CD4-positive, alpha-beta T cell treated with Interleukin-10 for 1 hour (primary cell): Measurements from ENCODE around the gene CBY2.
"Not testable (repeated sequence)": the region's sequence is repeated elsewhere in the genome, so short reads cannot be mapped to it uniquely, and the experiment has no call there.

ENCODE experiments used
- DNase-seq: peaks from one replicate; pipeline ENCODE4 v3.0.0-alpha.2; 2020

CBY2 gene

GRCh38 chr13:45748941-45749759 is 47.0 kb downstream of the CBY2 start:
- no peak for DNase-seq

- DNase-seq = no peak
These were observed 48.4 kb downstream of the CBY2 start for GRCh38 chr13:45750566-45750965.

- DNase-seq = no peak
These were observed 49.8 kb downstream of the CBY2 start for GRCh38 chr13:45751885-45752284.

DNA sequence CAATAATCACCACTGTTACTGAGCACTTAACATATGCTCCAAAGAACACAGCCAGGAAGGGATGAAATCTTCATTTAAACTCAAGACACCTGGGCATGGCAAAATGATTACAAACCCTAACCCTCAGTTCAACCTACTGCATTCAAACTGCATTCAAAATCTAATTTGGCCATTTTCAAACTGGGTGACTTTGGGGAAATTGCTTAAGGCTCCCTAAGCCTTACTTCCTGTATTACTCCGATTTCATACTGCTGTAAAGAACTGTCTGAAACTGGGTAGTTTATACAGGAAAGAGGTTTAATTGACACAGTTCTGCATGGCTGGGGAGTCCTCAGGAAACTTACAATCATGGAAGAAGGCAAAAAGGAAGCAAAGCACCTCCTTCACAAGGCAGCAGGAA is 50.4 kb downstream of the CBY2 start:
- DNase-seq = no peak

DNA sequence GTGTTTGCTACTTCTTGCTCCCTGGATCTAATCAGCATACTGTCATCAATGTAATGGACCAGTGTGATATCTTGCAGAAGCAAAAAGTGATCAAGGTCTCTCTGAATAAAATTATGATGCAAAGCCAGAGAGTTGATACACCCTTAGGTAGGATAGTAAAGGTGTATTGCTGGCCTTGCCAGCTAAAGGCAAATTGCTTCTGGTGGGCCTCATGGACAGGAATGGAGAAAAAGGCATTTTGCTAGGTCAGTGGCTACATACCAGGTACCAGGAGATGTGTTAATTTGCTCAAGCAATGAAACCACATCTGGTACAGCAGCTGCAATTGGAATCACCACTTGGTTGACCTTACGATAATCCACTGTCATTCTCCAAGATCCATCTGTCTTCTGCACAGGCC is 54.4 kb downstream of the CBY2 start:
- DNase-seq = not testable (repeated sequence)

GRCh38 chr13:45757589-45757988 is 55.5 kb downstream of the CBY2 start:
- not testable (repeated sequence) for DNase-seq

DNA sequence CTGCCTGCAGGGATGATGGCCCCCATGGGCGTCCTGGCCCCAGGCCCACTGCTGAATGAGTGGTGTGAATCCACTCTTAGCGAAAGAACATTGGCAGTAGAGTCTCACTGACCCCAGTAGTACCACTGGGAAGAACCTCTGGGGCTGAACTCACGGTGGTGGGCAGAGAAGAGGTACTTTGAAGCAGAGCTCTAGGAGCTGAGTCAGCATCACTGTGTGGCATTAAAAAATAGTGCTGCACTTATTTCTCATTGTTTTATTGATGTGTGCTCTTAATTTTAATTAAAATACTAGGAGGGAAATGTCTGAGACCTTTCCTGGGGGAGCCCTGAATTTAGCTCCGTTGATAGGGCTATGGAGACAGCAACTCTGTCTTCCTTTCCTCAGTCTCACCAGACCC is 61.3 kb downstream of the CBY2 start:
- no peak for DNase-seq
